B cell (primary cell): ENCODE results near the gene CELF4.
"Not testable (repeated sequence)": the region's sequence is repeated elsewhere in the genome, so short reads cannot be mapped to it uniquely, and the experiment has no call there.

Experiments used
- CTCF ChIP-seq: fragments of 200-600 bp; IDR thresholded peaks from one replicate; pipeline ENCODE4 v1.8.0; 2022; ENCODE audit warnings: antibody characterized with exemption, mild to moderate bottlenecking
- EZH2 ChIP-seq: IDR thresholded peaks from 2 replicates; pipeline ENCODE4 v1.6.1; 2012; ENCODE audit warnings: borderline replicate concordance, low read depth, mild to moderate bottlenecking, moderate library complexity, low read length; ENCODE audit not compliant: insufficient read depth, poor library complexity, severe bottlenecking

GRCh38 chr18:37358061-37358460 is 207.5 kb downstream of the CELF4 start:
- TF ChIP-seq EZH2, CTCF: not testable (repeated sequence)
